K562 (cell line): Measurements from ENCODE around the gene XPC. TPM values are rescaled to one million over a fixed set of nuclear protein-coding genes. Genes with fewer than 3 reads are reported as not detected.

Experiments
- ATAC-seq: fragments of 200-7000 bp; cut with Tn5 transposase; 3 replicates; pipeline ENCODE4 v1.9.1; 2020; ENCODE audit warnings: moderate library complexity
- BruUV-seq: library from RNA; stranded (reverse); fragments of 400-500 nt; replicated peaks from 2 replicates; lab custom pipeline; 2021; lab: Mats Ljungman, UMichigan
- CTCF ChIA-PET: fragments of 300-600 bp; formaldehyde crosslinking; extraction: SDS; loops from one replicate; lab custom pipeline; 2021; ENCODE audit warnings: low intra/inter-chr PET ratio; lab: Yijun Ruan, JAX
- POLR2A ChIA-PET: fragments of 300-600, 350-650 bp; sonication (Branson Sonifier 250); formaldehyde crosslinking; extraction: SDS; loops from one replicate; lab custom pipeline; 2021; ENCODE audit warnings: antibody characterized with exemption, inconsistent platforms; lab: Yijun Ruan, JAX
- DNase-seq, 4 experiments: peaks; one replicate each; pipeline versions ENCODE4 v3.0.0 to v3.0.0-alpha.2; 2011 to 2018; ENCODE audit warnings: low spot score in 3 of 4, mixed read lengths in 3 of 4; ENCODE audit errors: extremely low read depth in 1 of 4
- FAIRE-seq: peaks from 2 replicates; lab custom pipeline; 2011; peaks lifted over from hg19 to GRCh38; lab: Jason Lieb, UNC
- H2AFZ ChIP-seq: 2 replicates; pipeline ENCODE4 v1.6.0; 2011; ENCODE audit warnings: low read depth, low read length, control low read depth, inconsistent platforms
- H3K27ac ChIP-seq: fragments of 200-600 bp; 3 replicates; pipeline ENCODE4 v1.8.0; 2011; ENCODE audit warnings: low read depth, mild to moderate bottlenecking, control low read depth, inconsistent platforms, low read length, moderate library complexity, mixed read lengths; ENCODE audit errors: extremely low read depth
- H3K27me3 ChIP-seq, 2 experiments: fragments of 300-600 bp in 1 of 2; 2 replicates in 1 of 2; 3 replicates in 1 of 2; pipeline versions ENCODE4 v1.6.0 to v1.8.0; 2011; ENCODE audit warnings: inconsistent platforms in 2 of 2, low read length in 2 of 2, mild to moderate bottlenecking in 1 of 2, mixed read lengths in 1 of 2, moderate library complexity in 1 of 2; ENCODE audit not compliant: control insufficient read depth in 2 of 2, insufficient read depth in 2 of 2
- H3K36me3 ChIP-seq: fragments of 300-600 bp; 3 replicates; pipeline ENCODE4 v1.8.0; 2011; ENCODE audit warnings: mild to moderate bottlenecking, low read length, inconsistent platforms; ENCODE audit not compliant: control insufficient read depth, insufficient read depth
- H3K4me1 ChIP-seq, 2 experiments: fragments of 200-600 bp in 1 of 2; replicated peaks in 1 of 2; 2 replicates in 1 of 2; 3 replicates in 1 of 2; pipeline versions ENCODE4 v1.5.1 to v1.8.0; 2011; ENCODE audit warnings: inconsistent platforms in 2 of 2, low read length in 2 of 2, mild to moderate bottlenecking in 1 of 2, mixed read lengths in 1 of 2, moderate library complexity in 1 of 2; ENCODE audit not compliant: control insufficient read depth in 2 of 2, insufficient read depth in 2 of 2
- H3K4me2 ChIP-seq: 2 replicates; pipeline ENCODE4 v1.6.1; 2011; ENCODE audit warnings: low read length, control low read depth, inconsistent platforms, mixed read lengths; ENCODE audit not compliant: insufficient read depth
- H3K4me3 ChIP-seq: fragments of 200-600 bp; sonication (generic), shearing (Covaris generic); 2 replicates; pipeline ENCODE4 v1.5.1; 2016; ENCODE audit warnings: control low read depth, inconsistent platforms
- H3K79me2 ChIP-seq: fragments of 200-600 bp; 3 replicates; pipeline ENCODE4 v1.8.0; 2011; ENCODE audit warnings: low read length, inconsistent platforms; ENCODE audit not compliant: control insufficient read depth, insufficient read depth
- H3K9ac ChIP-seq, 2 experiments: 2 replicates each; pipeline versions ENCODE4 v1.6.0 to v1.6.1; 2011; ENCODE audit warnings: low read depth in 2 of 2, low read length in 2 of 2, control low read depth in 1 of 2, inconsistent platforms in 1 of 2, mild to moderate bottlenecking in 1 of 2, mixed read lengths in 1 of 2; ENCODE audit not compliant: insufficient read depth in 1 of 2
- H3K9me1 ChIP-seq: one replicate; pipeline ENCODE4 v1.6.0; 2011; ENCODE audit warnings: inconsistent platforms, mild to moderate bottlenecking, low read length, moderate library complexity; ENCODE audit not compliant: control insufficient read depth, insufficient read depth
- H3K9me3 ChIP-seq: replicated peaks from 2 replicates; pipeline ENCODE4 v1.5.1; 2011; ENCODE audit warnings: low read depth, low read length, inconsistent platforms; ENCODE audit not compliant: control insufficient read depth, insufficient read depth
- H4K20me1 ChIP-seq: replicated peaks from 2 replicates; pipeline ENCODE4 v1.6.1; 2011; ENCODE audit warnings: low read length, inconsistent platforms, mixed read lengths; ENCODE audit not compliant: control insufficient read depth, insufficient read depth
- BDP1 ChIP-seq: IDR thresholded peaks from 3 replicates; pipeline ENCODE4 v1.6.1; 2011; ENCODE audit not compliant: insufficient read length, insufficient read depth
- CTBP1 ChIP-seq: fragments of 450-650 bp; IDR thresholded peaks from 2 replicates; pipeline ENCODE4 v1.6.1; 2016; ENCODE audit warnings: borderline replicate concordance
- DEAF1 ChIP-seq: fragments of 450-650 bp; formaldehyde crosslinking; IDR thresholded peaks from 2 replicates; pipeline ENCODE4 v1.4.0; 2020; ENCODE audit warnings: mild to moderate bottlenecking, moderate library complexity
- ELF2 ChIP-seq: fragments of 250-450 bp; sonication (Bioruptor Pico); IDR thresholded peaks from 2 replicates; pipeline ENCODE4 v1.5.0; 2021; ENCODE audit warnings: mild to moderate bottlenecking
- FOXA1 ChIP-seq: fragments of 450-650 bp; IDR thresholded peaks from 2 replicates; pipeline ENCODE4 v1.6.1; 2016; ENCODE audit warnings: mild to moderate bottlenecking, borderline replicate concordance
- JUN ChIP-seq, 2 experiments: sonication (generic) in 1 of 2; formaldehyde crosslinking in 1 of 2; IDR thresholded peaks; 2 replicates each; pipeline versions ENCODE4 v1.6.1 to v1.8.0; 2012 to 2022; ENCODE audit warnings: borderline replicate concordance in 2 of 2, mild to moderate bottlenecking in 2 of 2, improper control_type of control experiment in 1 of 2, low read depth in 1 of 2, low read length in 1 of 2, missing genetic modification reagents in 1 of 2
- MCM7 ChIP-seq, 2 experiments: fragments of 450-650 bp; IDR thresholded peaks; 2 replicates each; pipeline ENCODE4 v1.6.1; 2016 to 2018
- MECOM ChIP-seq: fragments of 250-450 bp; sonication (Bioruptor Pico); IDR thresholded peaks from 2 replicates; pipeline ENCODE4 v1.8.0; 2022; ENCODE audit warnings: inconsistent platforms
- NFATC3 ChIP-seq: fragments of 450-650 bp; IDR thresholded peaks from 2 replicates; pipeline ENCODE4 v1.6.1; 2017; ENCODE audit warnings: mild to moderate bottlenecking
- XRCC5 ChIP-seq: fragments of 200-400 bp; formaldehyde crosslinking; IDR thresholded peaks from 2 replicates; pipeline ENCODE4 v1.6.1; 2017; ENCODE audit warnings: low read depth, mild to moderate bottlenecking, low read length
- ZBTB7A ChIP-seq: IDR thresholded peaks from 2 replicates; pipeline ENCODE4 v1.6.1; 2011; ENCODE audit warnings: low read depth, mild to moderate bottlenecking, low read length, moderate library complexity, borderline replicate concordance; ENCODE audit not compliant: control insufficient read depth
- ZBTB8A ChIP-seq: fragments of 450-650 bp; IDR thresholded peaks from 2 replicates; pipeline ENCODE4 v1.6.1; 2018; ENCODE audit warnings: mild to moderate bottlenecking, moderate library complexity; ENCODE audit not compliant: partially characterized antibody
- ZC3H11A ChIP-seq: IDR thresholded peaks from 2 replicates; pipeline ENCODE4 v1.6.1; 2012; ENCODE audit warnings: low read depth, low read length, improper control_type of control experiment
- ZFP36 ChIP-seq: fragments of 150-350 bp; IDR thresholded peaks from 2 replicates; pipeline ENCODE4 v1.6.1; 2018; ENCODE audit warnings: low read length, low read depth; ENCODE audit not compliant: partially characterized antibody
- ZFPM2 ChIP-seq: fragments of 250-450 bp; sonication (Bioruptor Pico); IDR thresholded peaks from 2 replicates; pipeline ENCODE4 v1.5.1; 2022; ENCODE audit warnings: mild to moderate bottlenecking
- ZNF146 ChIP-seq: IDR thresholded peaks from one replicate; pipeline ENCODE4 v1.6.1; 2018; ENCODE audit warnings: missing compliant biosample characterization; ENCODE audit not compliant: unreplicated experiment
- ZNF77 ChIP-seq: fragments of 250-450 bp; sonication (Bioruptor Pico); IDR thresholded peaks from 2 replicates; pipeline ENCODE4 v1.5.0; 2020
- WGBS: fragments of 100-300 bp; shearing (Covaris generic); methylation state at CpG from one replicate; pipeline ENCODE4 v1.1.6; 2016; ENCODE audit warnings: low coverage, mixed read lengths; ENCODE audit not compliant: insufficient coverage; ENCODE audit errors: missing lambda C conversion rate; 5-methylcytosine and 5-hydroxymethylcytosine counted together
- in situ Hi-C: fragments of 300-500 bp; cut with MboI; formaldehyde crosslinking; loops from 4 replicates; pipeline ENCODE4 v1.15.0; 2018; ENCODE audit warnings: inconsistent platforms, mixed read lengths
- intact Hi-C: fragments of 100-400 bp; cut with micrococcal nuclease; formaldehyde crosslinking; loops from 2 replicates; pipeline ENCODE4 v1.14.2; 2022
- polyA plus RNA-seq, 8 experiments: library from polyadenylated mRNA; depleted of rRNA in 4 of 8; stranded (reverse) in 5 of 8; unstranded in 3 of 8; fragments of >200 nt; fragmentation: Nextera tagmentation in 2 of 8; fragmentation: Illumina TruSeq in 1 of 8; extraction: Ambion mirVana in 2 of 8; extraction: Trizol in 1 of 8; gene quantifications; 2 replicates each; pipeline versions ENCODE4 v1.2.1 to v1.2.3, GENCODE V29; 2011 to 2014; ENCODE audit warnings: inconsistent platforms in 1 of 8, missing spikeins in 1 of 8
- total RNA-seq, 7 experiments: library from RNA; depleted of rRNA in 6 of 7; stranded (reverse); fragments of >200 nt in 6 of 7; fragmentation: Illumina TruSeq in 2 of 7; extraction: Trizol in 2 of 7; gene quantifications; 2 replicates each; pipeline versions ENCODE4 v1.2.1 to v1.2.3, GENCODE V29; 2011 to 2021; ENCODE audit warnings: low replicate concordance in 1 of 7

Gene XPC
- total and polyA plus RNA-seq, 9 of the 15 experiments (the other 6 are each of a cell fraction or from before 2014, with no cell fraction given), result 3.8 to 54.7 (median 41.3) TPM

GRCh38 chr3:14117468-14118399, 60.7 kb downstream of the XPC start:
- no peaks in the 10 kb centered on the region for H3K9me1 ChIP-seq
- 95% methylated on average over 10 of the region's 10 CpGs for WGBS
- no TSS peak for BruUV-seq
- H2AFZ ChIP-seq, result no peak overlapping the region
- H4K20me1 ChIP-seq, result no peaks in the 10 kb centered on the region
- H3K4me3 ChIP-seq, result no peak overlapping the region
- no peak overlapping the region for H3K27ac ChIP-seq
- FAIRE-seq (no peak), ATAC-seq (no peak)
- no peak overlapping the region for H3K4me2 ChIP-seq
- in situ Hi-C loops (no loop called here), intact Hi-C loops (no loop called here)
- peaks cover 56% of the 10 kb centered on the region for H3K79me2 ChIP-seq
- H3K4me1 ChIP-seq, result peaks cover 15 to 21% of the 10 kb centered on the region in 2 experiments; a peak in 4 of 5 replicates
- H3K9ac ChIP-seq, result no peak overlapping the region
- CTCF ChIA-PET, result no interaction called here
- peaks cover 94% of the 10 kb centered on the region for H3K36me3 ChIP-seq
- H3K27me3 ChIP-seq, result no peaks in the 10 kb centered on the region
- peaks cover 33% of the 10 kb centered on the region for H3K9me3 ChIP-seq
- TF ChIP-seq ELF2 (no peak), ZBTB7A (no peak), BDP1 (no peak), ZFP36 (no peak), NFATC3 (no peak), CTBP1 (no peak), DEAF1 (CRISPR knock-in tag) (no peak), XRCC5 (no peak), ZNF146 (no peak), ZC3H11A (no peak), FOXA1 (no peak), JUN (IDR thresholded peaks at IDR 0.05; ENCODE audit: borderline replicate concordance, low read depth, low read length) (no peak), JUN (CRISPR knock-in tag; IDR thresholded peaks at IDR 0.05; ENCODE audit: borderline replicate concordance) (no peak), ZBTB8A (no peak), MECOM (CRISPR knock-in tag) (no peak), MCM7 (IDR thresholded peaks at IDR 0.05) (no peak), ZNF77 (CRISPR knock-in tag) (no peak), ZFPM2 (CRISPR knock-in tag) (no peak)
- TF ChIP-seq, all 486 proteins: peak for 0
- DNase-seq, result no peak
- POLR2A ChIA-PET, result interaction anchor here (0.6 kb wide), 3 partner anchors 61 to 946 kb away, joined by 3 to 4 read pairs (median 3); partner anchors contain the start of genes LSM3 and XPC
